ENCODE results near the gene USP1. TPM values are rescaled to one million over a fixed set of nuclear protein-coding genes. Genes with fewer than 3 reads are reported as not detected.

The USP1 gene
- total RNA-seq, 1 experiment from 2014 or later, result 39.8 TPM

Other genes starting within 250 kb of the USP1 start
- gene L1TD1, start 242.2 kb upstream of the USP1 start, total RNA-seq (2014; rRNA removed; shearing (Covaris generic); ENCODE audit: low replicate concordance), result not detected in 2 replicates
- not detected in 2 replicates for gene KANK4, start 117.6 kb upstream of the USP1 start, total RNA-seq (2014; rRNA removed; shearing (Covaris generic); ENCODE audit: low replicate concordance)
- gene ANGPTL3, start 160.5 kb downstream of the USP1 start, total RNA-seq (2014; rRNA removed; shearing (Covaris generic); ENCODE audit: low replicate concordance), result not detected in 2 replicates